Adrenal gland (tissue), 12 donors: ENCODE results near the gene TRAPPC10. TPM values are rescaled to one million over a fixed set of nuclear protein-coding genes. Genes with fewer than 3 reads are reported as not detected.
A peak's percentile ranks its signal among the peaks of the same experiment; 100 is the strongest.

Experiments
- DNase-seq, 7 donors: peaks; one replicate each; pipeline ENCODE4 v3.0.0-alpha.2; 2019 to 2020
- H3K27ac ChIP-seq, 5 donors: fragments of 200-600 bp; sonication (generic) in 4 of 5; 1 replicate in 3 of 5; 2 replicates in 2 of 5; pipeline versions ENCODE4 v1.5.1 to v1.8.0; 2016 to 2020; ENCODE audit warnings: mild to moderate bottlenecking in 1 of 5
- H3K27me3 ChIP-seq: fragments of 200-600 bp; 2 replicates; pipeline ENCODE4 v1.8.0; 2021
- H3K36me3 ChIP-seq, 2 donors: fragments of 200-600 bp; replicated peaks in 1 of 2; 1 replicate in 1 of 2; 2 replicates in 1 of 2; pipeline versions ENCODE4 v1.5.1 to v1.8.0; 2018 to 2022
- H3K4me1 ChIP-seq, 2 donors: fragments of 200-600 bp; replicated peaks in 1 of 2; 1 replicate in 1 of 2; 2 replicates in 1 of 2; pipeline versions ENCODE4 v1.5.1 to v1.8.0; 2018 to 2021
- H3K4me3 ChIP-seq, 4 donors: fragments of 200-600 bp; sonication (generic) in 3 of 4; one replicate each; pipeline ENCODE4 v1.5.1; 2016 to 2018
- H3K9me3 ChIP-seq, 3 donors: fragments of 200-600 bp; sonication (generic) in 1 of 3; replicated peaks in 1 of 3; 1 replicate in 2 of 3; 2 replicates in 1 of 3; pipeline versions ENCODE4 v1.5.1 to v1.8.0; 2016 to 2021
- CTCF ChIP-seq, 6 experiments: fragments of 450-650 bp in 4 of 6; fragments of 200-600 bp in 2 of 6; sonication (generic) in 1 of 6; IDR thresholded peaks; 1 replicate in 5 of 6; 2 replicates in 1 of 6; pipeline versions ENCODE4 v1.5.1 to v1.8.0; 2016 to 2021; ENCODE audit warnings: antibody characterized with exemption in 6 of 6, mild to moderate bottlenecking in 2 of 6, moderate library complexity in 1 of 6
- POLR2A ChIP-seq, 2 donors: fragments of 450-650 bp; IDR thresholded peaks; one replicate each; pipeline ENCODE4 v1.6.1; 2017; ENCODE audit warnings: antibody characterized with exemption in 2 of 2, mild to moderate bottlenecking in 2 of 2, moderate library complexity in 1 of 2
- WGBS, 4 donors: extraction: QIAGEN DNeasy Blood & Tissue Kit in 2 of 4; methylation state at CpG; one replicate each; pipeline versions ENCODE4 v1.1.5 to v1.1.7; 2013 to 2017; 5-methylcytosine and 5-hydroxymethylcytosine counted together
- intact Hi-C, 2 donors: fragments of 100-400 bp; cut with DNase I; formaldehyde crosslinking; loops; one replicate each; pipeline versions ENCODE4 v1.14.1 to v1.15.0; 2022 to 2023
- polyA plus RNA-seq, 3 donors: library from polyadenylated mRNA; stranded (reverse); fragments of 200-250 nt in 2 of 3; fragments of 350-450 nt in 1 of 3; fragmentation: Illumina TruSeq in 1 of 3; extraction: RNeasy Lipid Tissue Mini Kit (QIAGEN cat#74804) in 1 of 3; gene quantifications; one replicate each; pipeline ENCODE4 v1.2.3, GENCODE V29; 2013 to 2014
- total RNA-seq, 9 donors: library from RNA; depleted of rRNA in 4 of 9; stranded (reverse); fragments of >200 nt in 4 of 9; fragments of 120-200 nt in 1 of 9; fragmentation: NEBNext Ultra II Directional in 1 of 9; extraction: Animal tissue kit (Norgen Biotek cat#: 25700) in 1 of 9; gene quantifications; one replicate each; pipeline versions ENCODE4 v1.1.0 to v1.2.4, GENCODE V29; 2013 to 2023
- donor health status: healthy with polysubstance abuse.
- donor health status: Bipolar disorder and iron deficiency.
- donor health status: DM: yes; HTN: yes; CAD: no.
- donor health status: DM: no; HTN: no; CAD: no.
- donor health status: DM: no; HTN: no; CAD: no.
- donor health status: DM: yes; HTN: yes; CAD: no.

The TRAPPC10 gene
- total and polyA plus RNA-seq, 12 donors, result 5.2 to 34.3 (median 24.7) TPM

DNA sequence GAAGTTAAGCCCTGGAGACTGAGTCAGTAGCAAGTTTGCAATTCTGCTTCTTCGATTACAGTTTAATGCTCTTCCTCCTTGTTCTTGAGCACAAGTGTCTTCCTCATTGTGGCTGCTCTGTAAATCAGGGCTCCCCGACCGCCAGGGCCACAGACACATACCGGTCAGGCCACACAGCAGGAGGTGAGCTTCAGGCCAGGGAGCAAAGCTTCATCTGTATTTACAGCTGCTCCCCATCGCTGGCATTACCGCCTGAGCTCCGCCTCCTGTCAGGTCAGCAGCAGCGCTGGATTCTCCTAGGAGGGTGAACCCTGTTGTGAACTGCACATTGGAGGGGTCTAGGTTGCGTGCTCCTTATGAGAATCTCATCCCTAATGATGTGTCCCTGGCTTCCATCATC lies 1.7 kb upstream of the TRAPPC10 start:
- no peak overlapping the region for H3K27ac ChIP-seq
- H3K36me3 ChIP-seq, result no peaks in the 10 kb centered on the region
- H3K9me3 ChIP-seq, result no peaks in the 10 kb centered on the region
- H3K4me3 ChIP-seq, result no peak overlapping the region
- 59 to 82% (median 80%) methylated on average over 4 to 9 of the region's 9 CpGs for WGBS, 4 donors
- H3K27me3 ChIP-seq, result no peaks in the 10 kb centered on the region
- no peak for DNase-seq
- H3K4me1 ChIP-seq, result peaks cover 17 to 29% of the 10 kb centered on the region in 2 donors
- TF ChIP-seq POLR2A (IDR thresholded peaks at IDR 0.05) (no peak), CTCF (IDR thresholded peaks at IDR 0.05) (no peak)
- intact Hi-C loops, result no loop called here

DNA sequence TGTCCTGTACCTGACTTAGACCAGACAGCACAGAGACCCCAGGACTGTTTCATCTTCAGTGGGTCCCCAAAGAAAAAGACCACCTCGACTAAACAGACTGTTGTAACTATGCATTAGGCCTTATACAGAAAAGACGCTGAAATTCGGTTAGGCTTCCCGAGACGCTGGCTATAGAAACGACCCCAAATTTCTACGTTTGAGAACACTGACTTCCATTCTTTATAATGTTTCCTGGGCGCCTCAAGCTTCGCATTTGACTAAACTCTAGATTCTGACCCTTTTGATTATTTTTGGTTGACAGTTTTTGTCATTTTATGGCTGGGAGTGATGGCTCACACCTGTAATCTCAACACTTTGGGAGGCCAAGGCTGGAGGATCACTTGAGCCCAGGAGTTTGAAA lies 986 bp upstream of the TRAPPC10 start:
- TF ChIP-seq POLR2A (IDR thresholded peaks at IDR 0.05), result no peak
- TF ChIP-seq CTCF (IDR thresholded peaks at IDR 0.05), result no peak
- no peaks in the 10 kb centered on the region for H3K27me3 ChIP-seq
- H3K9me3 ChIP-seq, result no peaks in the 10 kb centered on the region
- intact Hi-C loops, result no loop called here
- WGBS, 4 donors, result 80 to 89% (median 83%) methylated on average over 9 of the region's 9 CpGs
- H3K4me3 ChIP-seq, result peak overlapping the region in 2 of 4 donors; percentile 92 to 94
- H3K27ac ChIP-seq, result peak overlapping the region in 1 of 5 donors; percentile 97
- H3K36me3 ChIP-seq, result no peaks in the 10 kb centered on the region
- H3K4me1 ChIP-seq, result peaks cover 17 to 34% of the 10 kb centered on the region in 2 donors
- no peak for DNase-seq

DNA sequence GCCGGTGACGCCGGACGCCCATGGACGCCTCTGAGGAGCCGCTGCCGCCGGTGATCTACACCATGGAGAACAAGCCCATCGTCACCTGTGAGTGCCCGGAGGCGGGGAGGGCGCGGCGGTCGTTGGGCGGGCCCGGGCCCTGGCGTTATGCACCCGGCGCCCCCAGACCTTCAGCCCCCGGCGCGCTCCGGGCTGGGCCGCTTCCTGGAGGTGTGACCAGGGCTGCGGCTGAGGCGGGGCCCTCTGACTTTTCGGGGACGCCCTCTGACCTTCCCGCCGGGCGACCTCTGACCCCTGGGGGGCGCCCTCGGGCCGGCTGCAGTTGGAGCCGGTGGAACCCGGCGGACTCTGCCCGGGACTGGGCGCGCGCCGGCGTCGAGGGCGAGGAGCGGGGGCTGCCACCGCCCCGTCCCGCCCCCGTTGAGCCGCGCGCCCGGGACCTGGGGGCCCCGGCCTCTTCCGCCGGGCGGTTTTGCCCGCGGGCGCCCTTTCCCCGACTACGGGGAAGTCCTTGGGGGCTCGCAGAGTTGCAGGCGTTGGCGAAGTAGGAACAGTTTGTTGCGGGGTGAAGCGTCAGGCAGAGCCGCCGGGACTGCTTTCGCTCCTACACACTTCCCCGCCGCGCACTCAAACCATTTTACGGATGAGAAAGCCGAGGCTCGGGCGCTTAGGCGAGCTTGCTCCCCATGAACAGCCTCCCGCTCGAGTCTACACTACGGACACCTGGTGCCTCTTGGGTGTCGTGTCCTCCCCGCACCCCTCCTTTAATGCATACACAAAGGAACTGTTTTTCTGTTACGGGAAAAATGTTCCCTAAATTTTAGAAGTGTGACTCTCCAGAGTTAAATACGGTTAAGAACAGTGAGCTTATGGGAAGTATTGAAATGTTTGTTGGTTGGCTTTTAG lies 618 bp downstream of the TRAPPC10 start:
- H3K4me1 ChIP-seq, result peaks cover 17 to 39% of the 10 kb centered on the region in 2 donors
- H3K9me3 ChIP-seq, result no peaks in the 10 kb centered on the region
- peak in 1 of 2 donors; percentile 0 for TF ChIP-seq POLR2A (IDR thresholded peaks at IDR 0.05)
- TF ChIP-seq CTCF (IDR thresholded peaks at IDR 0.05), result no peak
- no peaks in the 10 kb centered on the region for H3K36me3 ChIP-seq
- peak overlapping the region; percentile 20 to 97 (median 88) for H3K27ac ChIP-seq
- WGBS, 4 donors, result 0 to 1% (median 0%) methylated on average over 19 to 87 of the region's 87 CpGs
- intact Hi-C loops, result no loop called here
- DNase-seq, result peak; percentile 53 to 71 (median 64)
- peak overlapping the region; percentile 53 to 94 (median 78) for H3K4me3 ChIP-seq
- H3K27me3 ChIP-seq, result no peaks in the 10 kb centered on the region

DNA sequence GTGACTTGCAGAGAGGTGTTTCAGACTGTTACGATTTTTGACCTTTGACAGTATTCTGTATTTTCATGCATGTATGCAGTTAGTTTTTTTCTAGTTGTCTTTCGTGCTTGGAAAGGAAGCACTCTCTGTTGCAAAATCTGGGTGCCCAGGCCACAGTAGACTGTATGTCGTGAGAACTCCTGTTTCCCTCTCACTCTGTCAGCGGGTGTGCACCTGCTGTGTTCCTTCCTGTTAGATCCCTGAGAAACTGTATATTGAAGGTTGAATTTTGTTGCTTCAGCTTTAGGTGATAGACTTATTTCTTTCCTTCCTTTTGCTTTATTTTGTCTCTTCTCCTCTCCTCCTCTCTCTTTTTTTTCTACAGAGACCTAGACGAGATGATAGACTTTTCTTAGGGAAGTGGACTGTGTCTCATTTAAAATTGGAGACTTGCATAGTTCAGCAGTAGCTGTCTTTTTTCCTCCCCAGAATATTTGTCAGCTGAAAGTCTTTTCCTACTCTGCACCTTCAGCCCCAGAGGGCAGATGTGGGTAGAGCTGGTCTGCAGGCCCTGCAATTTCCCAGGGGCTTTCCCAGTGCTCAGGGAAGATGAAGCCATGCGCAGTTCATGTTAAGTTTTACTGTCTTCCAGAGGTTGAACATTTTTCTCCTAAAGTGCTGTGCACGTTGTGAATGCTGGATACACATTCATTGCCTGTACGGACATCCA lies 1.4 kb downstream of the TRAPPC10 start:
- no peaks in the 10 kb centered on the region for H3K9me3 ChIP-seq
- DNase-seq, result peak in 2 of 7 donors; percentile 14 to 23
- 15 to 22% (median 16%) methylated on average over 8 of the region's 8 CpGs for WGBS, 4 donors
- TF ChIP-seq CTCF (IDR thresholded peaks at IDR 0.05) (no peak), POLR2A (IDR thresholded peaks at IDR 0.05) (no peak)
- peaks cover 17 to 39% of the 10 kb centered on the region in 2 donors for H3K4me1 ChIP-seq
- peak overlapping the region; percentile 53 to 94 (median 78) for H3K4me3 ChIP-seq
- intact Hi-C loops, result no loop called here
- no peaks in the 10 kb centered on the region for H3K36me3 ChIP-seq
- no peaks in the 10 kb centered on the region for H3K27me3 ChIP-seq
- peak overlapping the region; percentile 20 to 97 (median 88) for H3K27ac ChIP-seq
